Left ventricle myocardium inferior (tissue), 1 donor: Measurements from ENCODE around the gene ATXN7. TPM values are rescaled to one million over a fixed set of nuclear protein-coding genes. Genes with fewer than 3 reads are reported as not detected.

ENCODE experiments used
- DNase-seq: peaks from one replicate; pipeline ENCODE4 v3.0.0-alpha.2; 2020
- H3K27ac ChIP-seq: fragments of 200-600 bp; replicated peaks from 2 replicates; pipeline ENCODE4 v1.8.0; 2021
- H3K27me3 ChIP-seq: fragments of 200-600 bp; 2 replicates; pipeline ENCODE4 v1.8.0; 2021; ENCODE audit warnings: low read depth
- H3K36me3 ChIP-seq: fragments of 200-600 bp; 2 replicates; pipeline ENCODE4 v1.8.0; 2021
- H3K4me1 ChIP-seq: fragments of 200-600 bp; 2 replicates; pipeline ENCODE4 v1.8.0; 2021
- H3K4me3 ChIP-seq: fragments of 200-600 bp; 2 replicates; pipeline ENCODE4 v1.8.0; 2021; ENCODE audit warnings: mild to moderate bottlenecking, moderate library complexity
- H3K9me3 ChIP-seq: fragments of 200-600 bp; replicated peaks from 2 replicates; pipeline ENCODE4 v1.8.0; 2021
- CTCF ChIP-seq: fragments of 200-600 bp; IDR thresholded peaks from 2 replicates; pipeline ENCODE4 v1.8.0; 2021; ENCODE audit warnings: antibody characterized with exemption, mild to moderate bottlenecking, borderline replicate concordance
- intact Hi-C: fragments of 100-400 bp; cut with micrococcal nuclease; formaldehyde crosslinking; loops from one replicate; pipeline ENCODE4 v1.11.0; 2022
- total RNA-seq: library from RNA; stranded (reverse); fragmentation: NEBNext Ultra II Directional; extraction: Animal tissue kit (Norgen Biotek cat#: 25700); gene quantifications from one replicate; pipeline ENCODE4 v1.2.1, GENCODE V29; 2021
- donor health status: DM: no; HTN: yes; CAD: no; lungs with severe emphysema.

The ATXN7 gene
- total RNA-seq, 1 donor from 2014 or later: 12.1 TPM

GRCh38 chr3:64038253-64038767 lies 174.6 kb downstream of the ATXN7 start:
- no peaks in the 10 kb centered on the region for H3K36me3 ChIP-seq
- peaks cover 8% of the 10 kb centered on the region for H3K27me3 ChIP-seq
- H3K4me1 ChIP-seq: no peaks in the 10 kb centered on the region
- no peak for DNase-seq
- H3K27ac ChIP-seq: no peak overlapping the region
- no peak overlapping the region for H3K4me3 ChIP-seq
- intact Hi-C loops: no loop called here
- peaks cover 13% of the 10 kb centered on the region for H3K9me3 ChIP-seq
- TF ChIP-seq CTCF: no peak

- DNase-seq: no peak
- no peak for TF ChIP-seq CTCF
- intact Hi-C loops: no loop called here
Measured at GRCh38 chr3:64039332-64039731, 175.7 kb downstream of the ATXN7 start.

GRCh38 chr3:64039981-64040733 lies 176.5 kb downstream of the ATXN7 start:
- no peak for DNase-seq
- Histone ChIP-seq H3K4me3 (no peak overlapping the region), H3K9me3 (no peaks in the 10 kb centered on the region), H3K27me3 (peaks cover 8% of the 10 kb centered on the region), H3K4me1 (no peaks in the 10 kb centered on the region), H3K36me3 (no peaks in the 10 kb centered on the region), H3K27ac (no peak overlapping the region)
- TF ChIP-seq CTCF: no peak
- intact Hi-C loops: no loop called here

More at GRCh38 chr3:64039332-64039731, 175.7 kb downstream of the ATXN7 start:
- Histone ChIP-seq H3K27me3 (peaks cover 8% of the 10 kb centered on the region), H3K4me3 (no peak overlapping the region), H3K27ac (no peak overlapping the region), H3K4me1 (no peaks in the 10 kb centered on the region), H3K36me3 (no peaks in the 10 kb centered on the region), H3K9me3 (peaks cover 6% of the 10 kb centered on the region)

DNA sequence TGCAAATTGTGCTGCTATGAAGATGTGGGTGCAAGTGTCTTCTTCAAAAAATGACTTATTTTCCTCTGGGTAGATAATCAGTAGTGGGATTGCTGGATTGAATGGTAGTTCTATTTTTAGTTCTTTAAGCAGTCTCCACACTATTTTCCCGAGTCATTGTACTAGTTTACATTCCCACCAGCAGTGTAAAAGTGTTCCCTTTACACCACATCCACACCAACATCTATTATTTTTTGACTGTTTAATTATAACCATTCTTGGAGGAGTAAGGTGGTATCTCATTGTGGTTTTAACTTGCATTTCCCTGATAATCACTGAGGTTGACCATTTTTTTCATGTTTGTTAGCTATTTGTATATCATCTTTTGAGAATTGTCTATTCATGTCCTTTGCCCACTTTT lies 179.3 kb downstream of the ATXN7 start:
- Histone ChIP-seq H3K36me3 (no peaks in the 10 kb centered on the region), H3K4me3 (no peak overlapping the region), H3K27ac (no peak overlapping the region), H3K4me1 (no peaks in the 10 kb centered on the region), H3K27me3 (peaks cover 8% of the 10 kb centered on the region), H3K9me3 (no peaks in the 10 kb centered on the region)
- DNase-seq: no peak
- TF ChIP-seq CTCF: no peak
- intact Hi-C loops: no loop called here

- Histone ChIP-seq H3K4me1 (no peaks in the 10 kb centered on the region), H3K9me3 (no peaks in the 10 kb centered on the region), H3K4me3 (no peak overlapping the region), H3K36me3 (no peaks in the 10 kb centered on the region), H3K27me3 (no peaks in the 10 kb centered on the region), H3K27ac (no peak overlapping the region)
- intact Hi-C loops: no loop called here
- DNase-seq: no peak
- no peak for TF ChIP-seq CTCF
Measured at GRCh38 chr3:64046592-64046991, 182.9 kb downstream of the ATXN7 start.
